ENCODE results near the gene MFSD6L. TPM values are rescaled to one million over a fixed set of nuclear protein-coding genes. Genes with fewer than 3 reads are reported as not detected.

MFSD6L gene
- polyA plus RNA-seq, 3 donors: 0.08 to 0.37 TPM; not detected in 1

DNA sequence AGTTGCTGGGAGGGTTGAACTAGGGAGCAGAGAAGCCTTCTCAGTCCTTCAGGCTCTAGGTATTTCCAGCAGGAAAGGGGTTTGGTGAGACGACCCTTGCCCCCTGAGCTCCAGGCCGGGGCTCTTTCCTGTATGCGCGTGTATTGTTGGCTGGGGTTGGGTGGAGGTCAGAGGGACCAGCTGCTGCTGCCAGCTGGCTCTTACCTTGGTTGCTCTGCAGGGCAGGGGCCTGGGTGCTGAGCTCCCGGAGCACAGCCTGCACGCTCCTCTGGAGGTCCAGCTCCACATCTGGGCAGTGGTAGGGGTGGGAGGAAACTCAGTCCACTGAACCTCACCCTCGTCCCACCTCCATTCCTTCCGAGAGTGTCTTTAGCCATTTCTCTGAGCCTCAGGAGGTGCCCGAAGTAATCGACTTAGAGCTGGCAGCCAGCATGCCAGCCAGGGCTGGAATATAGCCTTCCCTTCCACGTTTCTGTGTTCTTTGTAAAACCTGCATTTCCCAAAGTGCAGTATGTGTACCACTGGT lies 40.3 kb upstream of the MFSD6L start:
- Histone ChIP-seq H3K79me2 (ENCODE audit: insufficient read depth, low read length) (no peaks in the 10 kb centered on the region), H3K4me1 (ENCODE audit: control insufficient read depth in 1 of 2, insufficient read depth in 2 of 2, low read length in 2 of 2) (peaks cover 14 to 21% of the 10 kb centered on the region in 2 donors), H3K9ac (ENCODE audit: insufficient read depth, low read length, poor library complexity, severe bottlenecking) (no peak overlapping the region), H3K27me3 (ENCODE audit: control insufficient read depth in 2 of 2, insufficient read depth in 2 of 2, low read length in 2 of 2) (no peaks in the 10 kb centered on the region), H3K4me2 (replicated peaks; ENCODE audit: extremely low read depth, low read length, poor library complexity, severe bottlenecking) (no peak overlapping the region), H3K4me3 (replicated peaks in 1 of 3; ENCODE audit: low read depth in 2 of 3, low read length in 3 of 3) (no peak overlapping the region), H3K36me3 (replicated peaks in 1 of 2; ENCODE audit: control insufficient read depth in 1 of 2, insufficient read depth in 2 of 2, low read length in 2 of 2) (peaks cover 53 to 62% of the 10 kb centered on the region in 2 donors), H3K9me3 (replicated peaks in 1 of 2; ENCODE audit: control insufficient read depth in 1 of 2, insufficient read depth in 1 of 2, low read length in 2 of 2) (no peaks in the 10 kb centered on the region), H3K27ac (ENCODE audit: low read depth in 1 of 2, low read length in 2 of 2) (no peak overlapping the region), H2AFZ (ENCODE audit: insufficient read depth, low read depth, low read length, poor library complexity, severe bottlenecking) (no peak overlapping the region), H4K20me1 (ENCODE audit: insufficient read depth, low read length) (peaks cover 5% of the 10 kb centered on the region)
- no peak overlapping the region for H3K4me3 Mint-ChIP-seq
- intact Hi-C loops (cut with micrococcal nuclease): no loop called here
- H3K36me3 Mint-ChIP-seq: peaks cover 67 to 71% of the 10 kb centered on the region in 2 donors
- H3K27me3 Mint-ChIP-seq (ENCODE audit: low read depth in 3 of 3): peaks cover 0 to 2% (median 2%) of the 10 kb centered on the region in 3 donors
- H3K4me1 Mint-ChIP-seq: peaks cover 19% of the 10 kb centered on the region
- TF ChIP-seq, protein P1, sequence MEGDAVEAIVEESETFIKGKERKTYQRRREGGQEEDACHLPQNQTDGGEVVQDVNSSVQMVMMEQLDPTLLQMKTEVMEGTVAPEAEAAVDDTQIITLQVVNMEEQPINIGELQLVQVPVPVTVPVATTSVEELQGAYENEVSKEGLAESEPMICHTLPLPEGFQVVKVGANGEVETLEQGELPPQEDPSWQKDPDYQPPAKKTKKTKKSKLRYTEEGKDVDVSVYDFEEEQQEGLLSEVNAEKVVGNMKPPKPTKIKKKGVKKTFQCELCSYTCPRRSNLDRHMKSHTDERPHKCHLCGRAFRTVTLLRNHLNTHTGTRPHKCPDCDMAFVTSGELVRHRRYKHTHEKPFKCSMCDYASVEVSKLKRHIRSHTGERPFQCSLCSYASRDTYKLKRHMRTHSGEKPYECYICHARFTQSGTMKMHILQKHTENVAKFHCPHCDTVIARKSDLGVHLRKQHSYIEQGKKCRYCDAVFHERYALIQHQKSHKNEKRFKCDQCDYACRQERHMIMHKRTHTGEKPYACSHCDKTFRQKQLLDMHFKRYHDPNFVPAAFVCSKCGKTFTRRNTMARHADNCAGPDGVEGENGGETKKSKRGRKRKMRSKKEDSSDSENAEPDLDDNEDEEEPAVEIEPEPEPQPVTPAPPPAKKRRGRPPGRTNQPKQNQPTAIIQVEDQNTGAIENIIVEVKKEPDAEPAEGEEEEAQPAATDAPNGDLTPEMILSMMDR (IDR thresholded peaks at IDR 0.05): no peak
- H3K27ac Mint-ChIP-seq: peak overlapping the region in 1 of 7 donors; percentile 22
- WGBS (ENCODE audit: insufficient coverage): 98% methylated on average over 8 of the region's 11 CpGs
- no peak for DNase-seq
- H3K9me3 Mint-ChIP-seq: peaks cover 0 to 3% (median 0%) of the 10 kb centered on the region in 7 donors

DNA sequence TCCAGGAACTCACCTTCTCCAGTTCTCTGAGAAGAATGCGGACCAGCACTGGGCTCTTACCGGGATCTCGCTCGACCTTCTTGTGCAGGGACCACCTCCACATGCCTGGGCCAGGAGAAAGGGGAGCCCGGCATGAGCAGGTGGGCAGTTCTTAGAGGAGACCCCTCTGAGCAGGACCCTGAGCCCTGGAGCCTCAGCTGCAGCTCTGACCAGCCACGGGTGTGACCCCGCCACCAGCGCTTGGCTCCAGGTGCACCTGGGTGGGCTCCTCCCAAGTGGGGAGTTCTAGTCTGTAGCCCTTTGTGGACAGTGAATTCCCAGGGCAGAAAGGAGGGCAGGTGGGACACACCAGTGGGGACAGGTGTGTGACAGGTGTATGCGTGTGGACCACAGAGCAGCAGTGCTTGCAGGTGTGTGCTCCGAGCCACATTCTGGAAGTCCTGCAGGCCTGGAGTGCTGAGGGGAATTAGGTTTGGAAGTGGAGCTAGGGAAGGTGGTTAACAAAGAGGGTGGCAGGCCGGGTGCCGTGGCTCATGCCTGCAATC lies 39.5 kb upstream of the MFSD6L start:
- peaks cover 12 to 16% of the 10 kb centered on the region in 2 donors for H3K4me1 ChIP-seq (ENCODE audit: control insufficient read depth in 1 of 2, insufficient read depth in 2 of 2, low read length in 2 of 2)
- peaks cover 57 to 68% of the 10 kb centered on the region in 2 donors for H3K36me3 ChIP-seq (replicated peaks in 1 of 2; ENCODE audit: control insufficient read depth in 1 of 2, insufficient read depth in 2 of 2, low read length in 2 of 2)
- no peak overlapping the region for H3K27ac ChIP-seq (ENCODE audit: low read depth in 1 of 2, low read length in 2 of 2)
- H3K4me1 Mint-ChIP-seq: peaks cover 16% of the 10 kb centered on the region
- H3K9ac ChIP-seq (ENCODE audit: insufficient read depth, low read length, poor library complexity, severe bottlenecking): no peak overlapping the region
- H3K27ac Mint-ChIP-seq: peak overlapping the region in 2 of 7 donors; percentile 26 to 42
- intact Hi-C loops (cut with micrococcal nuclease): no loop called here
- H3K9me3 ChIP-seq (replicated peaks in 1 of 2; ENCODE audit: control insufficient read depth in 1 of 2, insufficient read depth in 1 of 2, low read length in 2 of 2): no peaks in the 10 kb centered on the region
- no peak for DNase-seq
- TF ChIP-seq, protein P1 (IDR thresholded peaks at IDR 0.05): no peak
- H3K79me2 ChIP-seq (ENCODE audit: insufficient read depth, low read length): no peaks in the 10 kb centered on the region
- H2AFZ ChIP-seq (ENCODE audit: insufficient read depth, low read depth, low read length, poor library complexity, severe bottlenecking): no peak overlapping the region
- H3K4me3 ChIP-seq (replicated peaks in 1 of 3; ENCODE audit: low read depth in 2 of 3, low read length in 3 of 3): no peak overlapping the region
- no peak overlapping the region for H3K4me2 ChIP-seq (replicated peaks; ENCODE audit: extremely low read depth, low read length, poor library complexity, severe bottlenecking)
- H3K27me3 ChIP-seq (ENCODE audit: control insufficient read depth in 2 of 2, insufficient read depth in 2 of 2, low read length in 2 of 2): no peaks in the 10 kb centered on the region
- WGBS (ENCODE audit: insufficient coverage): 96% methylated on average over 11 of the region's 12 CpGs
- no peak overlapping the region for H3K4me3 Mint-ChIP-seq
- peaks cover 5% of the 10 kb centered on the region for H4K20me1 ChIP-seq (ENCODE audit: insufficient read depth, low read length)
- peaks cover 69 to 77% of the 10 kb centered on the region in 2 donors for H3K36me3 Mint-ChIP-seq
- peaks cover 0 to 3% (median 0%) of the 10 kb centered on the region in 7 donors for H3K9me3 Mint-ChIP-seq
- H3K27me3 Mint-ChIP-seq (ENCODE audit: low read depth in 3 of 3): peaks cover 0 to 2% (median 2%) of the 10 kb centered on the region in 3 donors
